HG03025 (cell line): ENCODE measurements around the gene ALPK3.
"Not testable (repeated sequence)": the region's sequence is repeated elsewhere in the genome, so short reads cannot be mapped to it uniquely, and the experiment has no call there.

Source experiments
- ATAC-seq: cut with Tn5 transposase; IDR thresholded peaks from one replicate; pipeline ENCODE4 v1.9.1; 2021; ENCODE audit warnings: mild to moderate bottlenecking, moderate library complexity; ENCODE audit not compliant: unreplicated experiment, low FRiP score

Gene ALPK3

GRCh38 chr15:84872009-84872910 is 55.1 kb downstream of the ALPK3 start:
- no peak for ATAC-seq

- no peak for ATAC-seq
Observed at GRCh38 chr15:84873997-84874396, 56.8 kb downstream of the ALPK3 start.

- ATAC-seq, result no peak
Observed at GRCh38 chr15:84874981-84875699, 58.0 kb downstream of the ALPK3 start.

- no peak for ATAC-seq
Observed at GRCh38 chr15:84876269-84876668, 59.1 kb downstream of the ALPK3 start.

- ATAC-seq, result not testable (repeated sequence)
Observed at GRCh38 chr15:84877701-84878100, 60.5 kb downstream of the ALPK3 start.

- ATAC-seq, result no peak
Observed at GRCh38 chr15:84878504-84878903, 61.3 kb downstream of the ALPK3 start.

GRCh38 chr15:84879088-84879780 is 62.1 kb downstream of the ALPK3 start:
- no peak for ATAC-seq

- no peak for ATAC-seq
Observed at GRCh38 chr15:84880007-84880406, 62.9 kb downstream of the ALPK3 start.

GRCh38 chr15:84880822-84881519 is 63.8 kb downstream of the ALPK3 start:
- ATAC-seq, result no peak

- no peak for ATAC-seq
Observed at GRCh38 chr15:84881520-84881830, 64.3 kb downstream of the ALPK3 start.

GRCh38 chr15:84883466-84883865 is 66.3 kb downstream of the ALPK3 start:
- ATAC-seq, result no peak

GRCh38 chr15:84883916-84884781 is 67.0 kb downstream of the ALPK3 start, which contains the start of gene SLC28A1:
Gene SLC28A1, plus strand, starts transcription at chr15:84884662. Its CDS starts 3,099 bp downstream, at chr15:84887761.
- ATAC-seq, result no peak

- ATAC-seq, result no peak
Observed at GRCh38 chr15:84885801-84886200, 68.6 kb downstream of the ALPK3 start.

- no peak for ATAC-seq
Observed at GRCh38 chr15:84886211-84886983, 69.2 kb downstream of the ALPK3 start.

- ATAC-seq, result no peak
Observed at GRCh38 chr15:84886984-84887299, 69.8 kb downstream of the ALPK3 start.

GRCh38 chr15:84887938-84888337 is 70.8 kb downstream of the ALPK3 start:
- no peak for ATAC-seq

- no peak for ATAC-seq
Observed at GRCh38 chr15:84888639-84889038, 71.5 kb downstream of the ALPK3 start.

- no peak for ATAC-seq
Observed at GRCh38 chr15:84889313-84889990, 72.3 kb downstream of the ALPK3 start.
